ENCODE results near the gene ATG12. TPM values are rescaled to one million over a fixed set of nuclear protein-coding genes. Genes with fewer than 3 reads are reported as not detected.
"Not testable (repeated sequence)": the region's sequence is repeated elsewhere in the genome, so short reads cannot be mapped to it uniquely, and the experiment has no call there.

Gene ATG12
- total RNA-seq, 2 donors from 2014 or later = 32.6 to 89.8 TPM

DNA sequence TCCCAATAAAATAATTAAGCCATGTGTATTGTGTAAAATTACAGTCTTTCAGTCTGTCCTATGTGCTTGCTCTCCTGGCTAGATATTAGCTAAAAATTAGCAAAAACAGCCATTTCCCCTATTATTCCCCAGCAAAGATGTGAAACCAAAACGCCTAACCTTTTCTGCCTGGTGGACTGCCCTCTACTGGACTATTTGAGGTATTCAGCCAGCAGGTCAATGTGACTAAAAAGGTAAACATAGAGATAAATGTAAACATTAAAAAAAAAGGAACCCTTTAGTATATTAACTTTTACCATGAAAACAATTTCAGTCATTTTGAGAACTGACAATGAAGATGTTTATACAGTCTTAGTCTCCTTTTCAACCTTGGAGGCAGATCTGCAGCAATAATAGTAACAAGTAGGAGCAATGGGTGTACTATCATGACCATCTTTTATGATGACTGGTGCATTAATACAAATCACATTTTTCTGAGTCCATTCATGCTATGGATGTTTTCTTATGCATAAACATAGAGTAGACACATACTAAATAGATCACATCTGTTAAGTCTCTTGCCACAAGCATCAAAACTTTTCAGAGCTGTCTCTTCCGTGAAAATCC is 10.1 kb downstream of the ATG12 start:
- Histone ChIP-seq H3K27ac (no peak overlapping the region), H3K27me3 (replicated peaks; ENCODE audit: insufficient read depth) (no peaks in the 10 kb centered on the region), H3K9me3 (no peaks in the 10 kb centered on the region), H3K36me3 (peaks cover 15% of the 10 kb centered on the region), H3K4me3 (no peak overlapping the region), H3K4me1 (ENCODE audit: control insufficient read depth in 1 of 2, low read depth in 2 of 2) (no peaks in the 10 kb centered on the region)
- DNase-seq (ENCODE audit: low spot score) (no peak), ATAC-seq (ENCODE audit: insufficient number of reproducible peaks, low FRiP score, low read depth) (no peak)
- TF ChIP-seq, protein P1, sequence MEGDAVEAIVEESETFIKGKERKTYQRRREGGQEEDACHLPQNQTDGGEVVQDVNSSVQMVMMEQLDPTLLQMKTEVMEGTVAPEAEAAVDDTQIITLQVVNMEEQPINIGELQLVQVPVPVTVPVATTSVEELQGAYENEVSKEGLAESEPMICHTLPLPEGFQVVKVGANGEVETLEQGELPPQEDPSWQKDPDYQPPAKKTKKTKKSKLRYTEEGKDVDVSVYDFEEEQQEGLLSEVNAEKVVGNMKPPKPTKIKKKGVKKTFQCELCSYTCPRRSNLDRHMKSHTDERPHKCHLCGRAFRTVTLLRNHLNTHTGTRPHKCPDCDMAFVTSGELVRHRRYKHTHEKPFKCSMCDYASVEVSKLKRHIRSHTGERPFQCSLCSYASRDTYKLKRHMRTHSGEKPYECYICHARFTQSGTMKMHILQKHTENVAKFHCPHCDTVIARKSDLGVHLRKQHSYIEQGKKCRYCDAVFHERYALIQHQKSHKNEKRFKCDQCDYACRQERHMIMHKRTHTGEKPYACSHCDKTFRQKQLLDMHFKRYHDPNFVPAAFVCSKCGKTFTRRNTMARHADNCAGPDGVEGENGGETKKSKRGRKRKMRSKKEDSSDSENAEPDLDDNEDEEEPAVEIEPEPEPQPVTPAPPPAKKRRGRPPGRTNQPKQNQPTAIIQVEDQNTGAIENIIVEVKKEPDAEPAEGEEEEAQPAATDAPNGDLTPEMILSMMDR (IDR thresholded peaks at IDR 0.05) = peak; percentile 74

DNA sequence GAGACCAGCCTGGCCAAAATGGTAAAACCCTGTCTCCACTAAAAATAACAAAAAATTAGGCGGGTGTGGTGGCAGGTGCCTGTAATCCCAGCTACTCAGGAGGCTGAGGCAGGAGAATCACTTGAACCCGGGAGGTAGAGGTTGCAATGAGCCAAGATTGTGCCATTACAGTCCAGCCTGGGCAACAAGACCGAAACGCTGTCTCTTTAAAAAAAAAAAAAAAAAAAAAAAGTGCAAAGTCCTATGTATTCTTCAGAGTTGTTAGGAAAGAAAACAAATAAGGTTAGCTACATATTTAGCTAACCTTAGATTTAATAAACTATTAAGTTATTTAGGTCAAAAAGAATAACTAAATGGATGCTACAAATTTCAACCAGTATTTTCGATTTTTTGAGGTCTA is 11.5 kb downstream of the ATG12 start:
- ATAC-seq (ENCODE audit: insufficient number of reproducible peaks, low FRiP score, low read depth) (no peak), DNase-seq (ENCODE audit: low spot score) (no peak)
- TF ChIP-seq, protein P1 (IDR thresholded peaks at IDR 0.05) = no peak
- Histone ChIP-seq H3K27me3 (replicated peaks; ENCODE audit: insufficient read depth) (no peaks in the 10 kb centered on the region), H3K27ac (no peak overlapping the region), H3K36me3 (peaks cover 14% of the 10 kb centered on the region), H3K4me1 (ENCODE audit: control insufficient read depth in 1 of 2, low read depth in 2 of 2) (no peaks in the 10 kb centered on the region), H3K4me3 (no peak overlapping the region), H3K9me3 (no peaks in the 10 kb centered on the region)

DNA sequence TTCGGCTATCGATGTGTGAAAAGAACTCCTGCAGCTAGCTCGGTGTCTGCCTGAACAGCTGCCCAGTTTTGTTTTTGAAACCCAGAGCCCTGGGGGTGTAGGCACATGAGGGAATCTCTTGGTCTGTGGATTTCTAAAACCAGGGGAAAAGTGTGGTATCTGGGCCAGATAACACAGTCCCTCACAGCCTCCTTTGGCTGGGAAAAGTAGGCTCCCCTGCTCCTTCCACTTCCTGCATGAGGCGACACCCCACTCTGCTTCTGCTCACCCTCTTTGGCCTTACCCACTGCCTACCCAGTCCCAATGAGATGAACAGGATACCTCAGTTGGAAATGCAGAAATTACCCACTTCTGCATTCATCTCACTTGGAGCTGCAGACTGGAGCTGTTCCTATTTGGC is 15.4 kb downstream of the ATG12 start:
- peaks cover 6% of the 10 kb centered on the region for H3K36me3 ChIP-seq
- H3K27ac ChIP-seq = no peak overlapping the region
- DNase-seq (ENCODE audit: low spot score) (no peak), ATAC-seq (ENCODE audit: insufficient number of reproducible peaks, low FRiP score, low read depth) (no peak)
- TF ChIP-seq, protein P1 (IDR thresholded peaks at IDR 0.05) = no peak
- H3K27me3 ChIP-seq (replicated peaks; ENCODE audit: insufficient read depth) = no peaks in the 10 kb centered on the region
- H3K9me3 ChIP-seq = no peaks in the 10 kb centered on the region
- H3K4me1 ChIP-seq (ENCODE audit: control insufficient read depth in 1 of 2, low read depth in 2 of 2) = no peaks in the 10 kb centered on the region
- no peak overlapping the region for H3K4me3 ChIP-seq

DNA sequence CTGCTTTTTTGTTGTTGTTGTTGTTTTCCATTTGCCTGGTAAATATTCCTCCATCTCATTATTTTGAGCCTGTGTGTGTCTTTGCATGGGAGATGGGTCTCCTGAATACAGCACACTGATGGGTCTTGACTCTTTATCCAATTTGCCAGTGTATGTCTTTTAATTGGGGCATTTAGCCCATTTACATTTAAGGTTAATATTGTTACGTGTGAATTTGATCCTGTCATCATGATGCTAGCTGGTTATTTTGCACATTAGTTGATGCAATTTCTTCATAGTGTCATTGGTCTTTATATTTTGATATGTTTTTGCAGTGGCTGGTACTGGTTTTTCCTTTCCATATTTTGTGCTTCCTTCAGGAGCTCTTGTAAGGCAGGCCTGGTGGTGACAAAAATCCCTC is 16.4 kb downstream of the ATG12 start:
- H3K4me3 ChIP-seq; ATAC-seq (ENCODE audit: insufficient number of reproducible peaks, low FRiP score, low read depth); H3K27ac ChIP-seq; DNase-seq (ENCODE audit: low spot score); H3K9me3 ChIP-seq; H3K27me3 ChIP-seq (replicated peaks; ENCODE audit: insufficient read depth); H3K36me3 ChIP-seq; H3K4me1 ChIP-seq (ENCODE audit: control insufficient read depth in 1 of 2, low read depth in 2 of 2): not testable (repeated sequence)

DNA sequence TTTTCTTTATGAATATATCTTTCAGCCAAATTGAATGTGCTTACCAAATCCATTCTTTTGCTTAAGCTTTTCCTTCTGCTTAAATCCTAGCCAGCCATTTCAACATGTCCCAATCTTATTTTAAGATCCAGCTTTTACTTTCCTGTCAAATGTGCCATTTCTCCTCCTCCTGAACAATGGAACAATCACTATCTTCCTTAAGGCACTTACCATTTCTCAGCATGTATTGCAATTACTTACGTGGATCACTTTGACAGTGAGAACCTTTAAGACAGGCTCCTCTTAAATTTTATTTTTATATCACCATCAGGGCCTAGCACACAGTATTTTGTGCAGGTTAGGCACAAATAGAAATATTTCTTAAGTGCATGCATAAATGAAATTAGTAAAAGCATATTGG is 20.5 kb downstream of the ATG12 start:
- Histone ChIP-seq H3K27ac (no peak overlapping the region), H3K4me3 (no peak overlapping the region), H3K36me3 (no peaks in the 10 kb centered on the region), H3K27me3 (replicated peaks; ENCODE audit: insufficient read depth) (no peaks in the 10 kb centered on the region), H3K4me1 (ENCODE audit: control insufficient read depth in 1 of 2, low read depth in 2 of 2) (no peaks in the 10 kb centered on the region), H3K9me3 (no peaks in the 10 kb centered on the region)
- TF ChIP-seq, protein P1 (IDR thresholded peaks at IDR 0.05) = no peak
- no peak for DNase-seq (ENCODE audit: low spot score)
- ATAC-seq (ENCODE audit: insufficient number of reproducible peaks, low FRiP score, low read depth) = no peak

DNA sequence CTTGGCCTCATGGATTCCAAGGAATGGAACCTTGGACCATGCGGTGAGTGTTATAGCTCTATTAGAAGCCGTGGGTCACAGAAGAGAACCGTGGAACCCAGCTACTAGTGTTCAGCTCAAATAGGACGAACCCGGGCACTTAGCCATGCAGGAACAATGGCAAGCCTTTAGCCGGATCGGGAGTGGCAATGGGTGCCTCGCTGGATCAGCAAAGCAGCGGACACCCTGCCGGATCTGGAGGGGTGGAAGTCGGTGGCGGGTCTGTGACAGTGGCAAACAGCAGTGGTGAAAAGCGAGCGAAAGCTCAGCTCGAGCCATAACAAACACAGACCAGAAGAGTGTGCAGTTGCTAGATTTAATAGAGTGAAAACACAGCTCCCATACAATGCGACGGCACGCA is 22.5 kb downstream of the ATG12 start:
- Histone ChIP-seq H3K27ac (no peak overlapping the region), H3K4me3 (no peak overlapping the region), H3K27me3 (replicated peaks; ENCODE audit: insufficient read depth) (no peaks in the 10 kb centered on the region), H3K4me1 (ENCODE audit: control insufficient read depth in 1 of 2, low read depth in 2 of 2) (peaks cover 5 to 17% of the 10 kb centered on the region in 2 donors), H3K9me3 (no peaks in the 10 kb centered on the region), H3K36me3 (no peaks in the 10 kb centered on the region)
- DNase-seq (ENCODE audit: low spot score) (no peak), ATAC-seq (ENCODE audit: insufficient number of reproducible peaks, low FRiP score, low read depth) (no peak)
- TF ChIP-seq, protein P1 (IDR thresholded peaks at IDR 0.05) = no peak

Data from thoracic aorta (tissue), 2 donors.